Measurements from ENCODE around the gene CCDC87. TPM values are rescaled to one million over a fixed set of nuclear protein-coding genes. Genes with fewer than 3 reads are reported as not detected.

Gene CCDC87
- total and polyA plus RNA-seq, 2 of the 8 experiments (the other 6 are each of a cell fraction or from before 2014, with no cell fraction given) = 0.32 to 0.99 TPM

DNA sequence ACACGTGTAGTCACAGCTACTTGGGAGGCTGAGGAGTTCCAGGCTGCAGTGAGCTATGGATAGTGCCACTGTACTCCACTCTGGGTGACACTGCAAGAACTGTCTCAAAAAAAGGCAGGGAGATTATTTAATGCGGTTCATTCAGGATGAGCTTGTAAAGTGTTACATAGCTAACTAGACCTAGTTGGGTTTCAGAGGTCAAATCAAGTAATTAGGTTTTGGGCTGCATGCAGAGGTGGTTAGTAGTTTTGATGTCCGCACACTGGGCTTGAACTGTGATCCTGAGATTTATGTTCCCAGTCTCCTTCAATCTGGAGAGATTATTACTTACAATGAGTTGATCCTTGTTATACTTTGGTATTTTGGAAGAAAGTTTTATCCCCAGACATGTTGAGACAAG is 43.5 kb upstream of the CCDC87 start:
- 84% methylated on average over 3 of the region's 3 CpGs; no CpG with 5 or more reads in 1 of the 2 experiments for WGBS, 2 experiments (ENCODE audit: extremely low coverage in 1 of 2, insufficient coverage in 1 of 2, insufficient read length in 1 of 2, insufficient replicate concordance in 2 of 2, low coverage in 1 of 2, low lambda C conversion rate in 2 of 2, missing lambda C conversion rate in 1 of 2)
- no peak for FAIRE-seq
- no peak for DNase-seq (ENCODE audit: low read depth in 1 of 2, low spot score in 2 of 2)
- Histone ChIP-seq H3K23me2 (ENCODE audit: low read depth, low read length) (peaks cover 10% of the 10 kb centered on the region), H2AFZ (ENCODE audit: low read length) (no peak overlapping the region), H4K5ac (ENCODE audit: insufficient read length, low read depth, low read length) (no peak overlapping the region), H2BK5ac (ENCODE audit: low read depth, low read length) (no peak overlapping the region), H3K56ac (replicated peaks; ENCODE audit: insufficient read length, low read depth, low read length) (no peak overlapping the region), H3K79me1 (ENCODE audit: low read depth, low read length) (peaks cover 5% of the 10 kb centered on the region), H3K4ac (replicated peaks; ENCODE audit: insufficient read length, low read depth, low read length) (no peak overlapping the region), H4K8ac (ENCODE audit: extremely low read depth, insufficient read depth, low read length) (no peak overlapping the region), H3K36me3 (ENCODE audit: control insufficient read depth in 2 of 4, insufficient read depth in 4 of 4, low read length in 3 of 4) (peaks cover 8 to 45% (median 24%) of the 10 kb centered on the region in 4 experiments), H2BK15ac (ENCODE audit: low read length) (no peak overlapping the region), H2BK12ac (ENCODE audit: low read depth, low read length) (no peak overlapping the region), H3K9ac (replicated peaks in 1 of 4; ENCODE audit: extremely low read depth in 1 of 4, low read depth in 3 of 4, low read length in 3 of 4) (no peak overlapping the region), H3K23ac (ENCODE audit: insufficient read length) (no peak overlapping the region), H3K4me1 (replicated peaks in 1 of 4; ENCODE audit: control insufficient read depth in 3 of 4, insufficient read depth in 4 of 4, low read length in 3 of 4) (peaks cover 0 to 17% (median 13%) of the 10 kb centered on the region in 4 experiments; a peak in 5 of 7 replicates), H2AK5ac (ENCODE audit: low read depth, low read length) (no peak overlapping the region), H3K4me3 (ENCODE audit: extremely low read depth in 1 of 4, insufficient read depth in 2 of 4, low read depth in 3 of 4, low read length in 4 of 4) (no peak overlapping the region), H4K20me1 (replicated peaks in 1 of 2; ENCODE audit: control insufficient read depth in 1 of 2, insufficient read depth in 2 of 2, low read length in 2 of 2) (peaks cover 16 to 17% of the 10 kb centered on the region in 2 experiments), H3K27me3 (replicated peaks in 1 of 4; ENCODE audit: control insufficient read depth in 3 of 4, extremely low read depth in 1 of 4, insufficient read depth in 3 of 4, low read length in 3 of 4) (no peaks in the 10 kb centered on the region), H3K79me2 (ENCODE audit: control insufficient read depth in 1 of 2, insufficient read depth in 2 of 2, low read length in 2 of 2) (peaks cover 26 to 73% of the 10 kb centered on the region in 2 experiments), H3K27ac (ENCODE audit: low read depth, low read length) (no peak overlapping the region), H2BK20ac (ENCODE audit: low read length) (no peak overlapping the region), H4K91ac (replicated peaks; ENCODE audit: insufficient read length, low read length) (no peak overlapping the region), H3K4me2 (ENCODE audit: insufficient read depth in 1 of 2, low read depth in 2 of 2, low read length in 2 of 2) (no peak overlapping the region), H3K14ac (ENCODE audit: insufficient read length) (no peak overlapping the region), H2BK120ac (replicated peaks; ENCODE audit: low read depth, low read length) (no peak overlapping the region), H3K9me3 (ENCODE audit: insufficient read depth in 2 of 2, low read depth in 1 of 2, low read length in 1 of 2) (no peaks in the 10 kb centered on the region), H3K18ac (ENCODE audit: extremely low read depth, low read length) (no peak overlapping the region)
- no peak for TF ChIP-seq RBBP5 (IDR thresholded peaks at IDR 0.05; ENCODE audit: borderline replicate concordance, low read depth, low read length)
- TF ChIP-seq E2F6 (IDR thresholded peaks at IDR 0.05) = no peak
- TF ChIP-seq CREB1 (IDR thresholded peaks at IDR 0.05) = no peak
- TF ChIP-seq ASH2L (IDR thresholded peaks at IDR 0.05; ENCODE audit: low read length) = no peak
- TF ChIP-seq NRF1 (IDR thresholded peaks at IDR 0.05; ENCODE audit: low read depth, low read length) = no peak
- ChIA-PET CTCF (ENCODE audit: partially characterized antibody) (interaction anchor here (0.8 to 2.9 kb wide), 5 partner anchors 9 to 58 kb away, joined by 3 to 9 read pairs (median 4); partner anchors contain the start of genes CCDC87 and CCS), POLR2A (ENCODE audit: partially characterized antibody) (interaction anchor here (0.9 to 66.2 kb wide), 6 partner anchors 6 to 145 kb away, joined by 3 to 2165 read pairs (median 20); partner anchors contain the start of genes CCDC87, CCS, RBM14 and RBM4)
